BJ (cell line): Measurements from ENCODE around the gene ATF6. TPM values are rescaled to one million over a fixed set of nuclear protein-coding genes. Genes with fewer than 3 reads are reported as not detected.

Experiments used
- CTCF ChIA-PET: fragments of 350-600 bp; formaldehyde crosslinking; extraction: SDS; loops from one replicate; lab custom pipeline; 2021; ENCODE audit warnings: antibody characterized with exemption, inconsistent platforms; lab: Yijun Ruan, JAX
- POLR2A ChIA-PET: fragments of 300-600 bp; sonication (Branson Sonifier 250); formaldehyde crosslinking; extraction: SDS; loops from one replicate; lab custom pipeline; 2021; ENCODE audit warnings: antibody characterized with exemption; lab: Charles Lee
- DNase-seq: peaks from one replicate; pipeline ENCODE4 v3.0.0-alpha.2; 2011; ENCODE audit warnings: low read depth
- H3K27me3 ChIP-seq: 2 replicates; pipeline ENCODE4 v1.6.0; 2011; ENCODE audit warnings: low read length; ENCODE audit not compliant: control insufficient read depth, insufficient read depth
- H3K36me3 ChIP-seq: 2 replicates; pipeline ENCODE4 v1.5.1; 2011; ENCODE audit warnings: low read length; ENCODE audit not compliant: control insufficient read depth, insufficient read depth
- H3K4me3 ChIP-seq: 2 replicates; pipeline ENCODE4 v1.5.1; 2011; ENCODE audit warnings: low read depth, mild to moderate bottlenecking, control low read depth, low read length
- polyA plus RNA-seq: library from polyadenylated mRNA; depleted of rRNA; stranded (reverse); fragments of >200 nt; gene quantifications from 2 replicates; pipeline ENCODE4 v1.2.3, GENCODE V29; 2011
- TF ChIP-seq, protein P1 (sequence below): IDR thresholded peaks from 2 replicates; pipeline ENCODE4 v1.5.1; 2011; ENCODE audit warnings: low read depth, mild to moderate bottlenecking, control low read depth, inconsistent platforms, low read length, moderate library complexity; ENCODE audit not compliant: insufficient read depth

The ATF6 gene
- polyA plus RNA-seq, 1 experiment: 22.2 TPM

- TF ChIP-seq, protein P1, sequence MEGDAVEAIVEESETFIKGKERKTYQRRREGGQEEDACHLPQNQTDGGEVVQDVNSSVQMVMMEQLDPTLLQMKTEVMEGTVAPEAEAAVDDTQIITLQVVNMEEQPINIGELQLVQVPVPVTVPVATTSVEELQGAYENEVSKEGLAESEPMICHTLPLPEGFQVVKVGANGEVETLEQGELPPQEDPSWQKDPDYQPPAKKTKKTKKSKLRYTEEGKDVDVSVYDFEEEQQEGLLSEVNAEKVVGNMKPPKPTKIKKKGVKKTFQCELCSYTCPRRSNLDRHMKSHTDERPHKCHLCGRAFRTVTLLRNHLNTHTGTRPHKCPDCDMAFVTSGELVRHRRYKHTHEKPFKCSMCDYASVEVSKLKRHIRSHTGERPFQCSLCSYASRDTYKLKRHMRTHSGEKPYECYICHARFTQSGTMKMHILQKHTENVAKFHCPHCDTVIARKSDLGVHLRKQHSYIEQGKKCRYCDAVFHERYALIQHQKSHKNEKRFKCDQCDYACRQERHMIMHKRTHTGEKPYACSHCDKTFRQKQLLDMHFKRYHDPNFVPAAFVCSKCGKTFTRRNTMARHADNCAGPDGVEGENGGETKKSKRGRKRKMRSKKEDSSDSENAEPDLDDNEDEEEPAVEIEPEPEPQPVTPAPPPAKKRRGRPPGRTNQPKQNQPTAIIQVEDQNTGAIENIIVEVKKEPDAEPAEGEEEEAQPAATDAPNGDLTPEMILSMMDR: no peak
- Histone ChIP-seq H3K36me3 (no peaks in the 10 kb centered on the region; the same call in 1 of the 2 replicates), H3K4me3 (no peak overlapping the region), H3K27me3 (no peaks in the 10 kb centered on the region)
- POLR2A ChIA-PET: no interaction called here
- DNase-seq: no peak
- CTCF ChIA-PET: interaction anchor here (0.6 to 1.7 kb wide), 3 partner anchors 9 to 182 kb away, joined by 4 to 5 read pairs (median 4); no protein-coding TSS in a partner anchor
Observed at GRCh38 chr1:161855260-161855659, 89.1 kb downstream of the ATF6 start.

- ChIA-PET CTCF (interaction anchor here (1.5 to 4.8 kb wide), 2 partner anchors 166 to 179 kb away, joined by 5 to 17 read pairs; partner anchors contain the start of gene OLFML2B), POLR2A (no interaction called here)
- TF ChIP-seq, protein P1: no peak
- H3K4me3 ChIP-seq: no peak overlapping the region
- DNase-seq: no peak
- H3K36me3 ChIP-seq: no peaks in the 10 kb centered on the region
- H3K27me3 ChIP-seq: no peaks in the 10 kb centered on the region
Observed at GRCh38 chr1:161858271-161858670, 92.2 kb downstream of the ATF6 start.

- POLR2A ChIA-PET: no interaction called here
- no peak for DNase-seq
- TF ChIP-seq, protein P1: no peak
- Histone ChIP-seq H3K4me3 (no peak overlapping the region), H3K36me3 (no peaks in the 10 kb centered on the region), H3K27me3 (no peaks in the 10 kb centered on the region)
- CTCF ChIA-PET: interaction anchor here (0.8 to 6.3 kb wide), 11 partner anchors 8 to 173 kb away, joined by 3 to 72 read pairs (median 4); partner anchors contain the start of gene OLFML2B
Observed at GRCh38 chr1:161863549-161863948, 97.4 kb downstream of the ATF6 start.

DNA sequence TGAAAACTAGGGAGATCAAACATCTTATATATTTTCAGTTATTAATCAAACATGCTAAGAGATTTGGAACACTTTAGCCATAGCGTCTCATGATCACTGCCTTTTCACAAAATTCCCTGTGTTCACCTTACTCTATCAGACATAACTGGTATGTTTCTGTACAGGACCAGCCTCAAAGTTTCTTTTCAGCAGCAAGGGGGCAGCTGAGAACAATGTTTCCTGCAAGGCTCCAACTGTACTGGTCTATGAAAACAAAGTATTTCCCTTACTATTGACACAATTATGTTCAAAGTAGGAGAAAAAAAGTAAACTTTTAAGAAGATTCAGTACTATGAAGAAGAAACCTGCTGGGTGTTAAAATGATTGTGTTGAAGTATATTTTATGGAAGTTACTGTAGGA, 98.5 kb downstream of the ATF6 start:
- H3K4me3 ChIP-seq: no peak overlapping the region
- H3K36me3 ChIP-seq: no peaks in the 10 kb centered on the region
- TF ChIP-seq, protein P1: peak; percentile 55
- no peak for DNase-seq
- CTCF ChIA-PET: interaction anchor here (0.8 to 6.3 kb wide), 12 partner anchors 9 to 172 kb away, joined by 3 to 72 read pairs (median 4); partner anchors contain the start of gene OLFML2B
- H3K27me3 ChIP-seq: no peaks in the 10 kb centered on the region
- POLR2A ChIA-PET: no interaction called here

GRCh38 chr1:161866241-161866640, 100.1 kb downstream of the ATF6 start:
- Histone ChIP-seq H3K27me3 (no peaks in the 10 kb centered on the region), H3K4me3 (no peak overlapping the region), H3K36me3 (no peaks in the 10 kb centered on the region)
- no peak for DNase-seq
- POLR2A ChIA-PET: no interaction called here
- CTCF ChIA-PET: interaction anchor here (0.9 to 6.3 kb wide), 5 partner anchors 29 to 933 kb away, joined by 3 to 72 read pairs (median 5); partner anchors contain the start of gene OLFML2B
- TF ChIP-seq, protein P1: no peak
